Thyroid gland (tissue), 4 donors: ENCODE results near the gene AKR1A1.

Experiments used
- CTCF ChIP-seq, 6 experiments: fragments of 200-600 bp in 3 of 6; fragments of 450-650 bp in 3 of 6; sonication (generic) in 3 of 6; IDR thresholded peaks; one replicate each; pipeline ENCODE4 v1.5.1; 2016 to 2019; ENCODE audit warnings: antibody characterized with exemption in 6 of 6, mild to moderate bottlenecking in 2 of 6, inconsistent platforms in 1 of 6, moderate library complexity in 1 of 6
- POLR2A ChIP-seq, 2 donors: fragments of 450-650 bp; IDR thresholded peaks; one replicate each; pipeline ENCODE4 v1.6.1; 2017; ENCODE audit warnings: antibody characterized with exemption in 2 of 2, mild to moderate bottlenecking in 2 of 2, moderate library complexity in 1 of 2

GRCh38 chr1:45594412-45594811 lies 43.8 kb downstream of the AKR1A1 start:
- no peak for TF ChIP-seq POLR2A (IDR thresholded peaks at IDR 0.05)
- no peak for TF ChIP-seq CTCF (IDR thresholded peaks at IDR 0.05)
